ENCODE measurements around the gene OR10W1.

Gene OR10W1

GRCh38 chr11:58268142-58268541 is at the start of gene OR10W1:
OR10W1 (minus strand) TSS chr11:58268260; CDS start chr11:58267858, 402 bp downstream.
- no peak for DNase-seq (ENCODE audit: low read depth)

- no peak for DNase-seq (ENCODE audit: low read depth)
Observed at GRCh38 chr11:58316142-58316541, 48.1 kb upstream of the OR10W1 start.

- DNase-seq (ENCODE audit: low read depth): no peak
Observed at GRCh38 chr11:58301576-58301975, 33.5 kb upstream of the OR10W1 start.

GRCh38 chr11:58292017-58292416 is 24.0 kb upstream of the OR10W1 start:
- DNase-seq (ENCODE audit: low read depth): no peak

- DNase-seq (ENCODE audit: low read depth): no peak
Observed at GRCh38 chr11:58289266-58289665, 21.2 kb upstream of the OR10W1 start.

- DNase-seq (ENCODE audit: low read depth): no peak
Observed at GRCh38 chr11:58286249-58286648, 18.2 kb upstream of the OR10W1 start.

- no peak for DNase-seq (ENCODE audit: low read depth)
Observed at GRCh38 chr11:58285483-58286040, 17.5 kb upstream of the OR10W1 start.

GRCh38 chr11:58276151-58276550 is 8.1 kb upstream of the OR10W1 start:
- no peak for DNase-seq (ENCODE audit: low read depth)

GRCh38 chr11:58275002-58275401 is 6.9 kb upstream of the OR10W1 start:
- DNase-seq (ENCODE audit: low read depth): no peak

- no peak for DNase-seq (ENCODE audit: low read depth)
Observed at GRCh38 chr11:58259983-58260382, 8.1 kb downstream of the OR10W1 start.

- DNase-seq (ENCODE audit: low read depth): no peak
Observed at GRCh38 chr11:58254936-58255335, 13.1 kb downstream of the OR10W1 start.

GRCh38 chr11:58243954-58244353 is 24.1 kb downstream of the OR10W1 start:
- DNase-seq (ENCODE audit: low read depth): no peak

GRCh38 chr11:58227956-58228615 is 40.0 kb downstream of the OR10W1 start:
- DNase-seq (ENCODE audit: low read depth): no peak

GRCh38 chr11:58222721-58223120 is 45.3 kb downstream of the OR10W1 start:
- no peak for DNase-seq (ENCODE audit: low read depth)

Measured in stimulated activated CD8-positive, alpha-beta memory T cell treated with anti-CD3 and anti-CD28 coated beads, Interleukin-12 subunit alpha, Interleukin-12 subunit beta, amount 100 ng/mL, for 1 hour (primary cell).